PC-3 (cell line): Measurements from ENCODE around the gene SCN2B.

Experiments
- EZH2 ChIP-seq: fragments of 300-600 bp; sonication (generic); IDR thresholded peaks from one replicate; pipeline ENCODE4 v1.6.1; 2017; ENCODE audit warnings: antibody characterized with exemption, mild to moderate bottlenecking, low read length; ENCODE audit not compliant: unreplicated experiment
- EZH2phosphoT487 ChIP-seq: fragments of 300-600 bp; sonication (generic); IDR thresholded peaks from 2 replicates; pipeline ENCODE4 v1.6.1; 2018; ENCODE audit warnings: mild to moderate bottlenecking, antibody characterized with exemption, low read length, borderline replicate concordance
- TF ChIP-seq, protein P1 (sequence below): fragments of 300-600 bp; sonication (generic); conservative IDR thresholded peaks from 2 replicates; pipeline ENCODE4 v1.5.1; 2017; ENCODE audit warnings: antibody characterized with exemption, low read depth, mild to moderate bottlenecking, low read length

DNA sequence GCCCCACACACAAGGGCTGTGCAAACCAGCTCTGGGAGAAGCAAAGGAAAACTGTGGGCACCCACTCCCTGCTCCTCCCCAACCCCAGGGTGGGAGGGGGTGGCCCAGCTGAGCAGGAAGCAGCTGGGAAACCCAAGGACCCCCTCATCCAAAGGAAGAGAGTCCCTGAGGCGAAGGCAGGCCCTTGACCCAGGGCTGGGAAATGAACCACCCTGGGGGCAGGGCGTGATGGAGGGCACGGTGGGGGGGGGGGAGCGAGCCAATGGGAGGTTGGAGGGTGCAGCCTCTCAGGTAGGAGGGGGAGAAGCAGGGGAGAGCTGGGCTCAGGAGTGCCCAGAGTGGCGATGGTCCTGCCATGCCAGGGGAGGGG, 40.7 kb downstream of the SCN2B start:
- TF ChIP-seq, protein P1, sequence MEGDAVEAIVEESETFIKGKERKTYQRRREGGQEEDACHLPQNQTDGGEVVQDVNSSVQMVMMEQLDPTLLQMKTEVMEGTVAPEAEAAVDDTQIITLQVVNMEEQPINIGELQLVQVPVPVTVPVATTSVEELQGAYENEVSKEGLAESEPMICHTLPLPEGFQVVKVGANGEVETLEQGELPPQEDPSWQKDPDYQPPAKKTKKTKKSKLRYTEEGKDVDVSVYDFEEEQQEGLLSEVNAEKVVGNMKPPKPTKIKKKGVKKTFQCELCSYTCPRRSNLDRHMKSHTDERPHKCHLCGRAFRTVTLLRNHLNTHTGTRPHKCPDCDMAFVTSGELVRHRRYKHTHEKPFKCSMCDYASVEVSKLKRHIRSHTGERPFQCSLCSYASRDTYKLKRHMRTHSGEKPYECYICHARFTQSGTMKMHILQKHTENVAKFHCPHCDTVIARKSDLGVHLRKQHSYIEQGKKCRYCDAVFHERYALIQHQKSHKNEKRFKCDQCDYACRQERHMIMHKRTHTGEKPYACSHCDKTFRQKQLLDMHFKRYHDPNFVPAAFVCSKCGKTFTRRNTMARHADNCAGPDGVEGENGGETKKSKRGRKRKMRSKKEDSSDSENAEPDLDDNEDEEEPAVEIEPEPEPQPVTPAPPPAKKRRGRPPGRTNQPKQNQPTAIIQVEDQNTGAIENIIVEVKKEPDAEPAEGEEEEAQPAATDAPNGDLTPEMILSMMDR = no peak
- TF ChIP-seq EZH2 = no peak
- no peak for TF ChIP-seq EZH2phosphoT487
